Heart left ventricle (tissue), 16 donors: Measurements from ENCODE around the gene REEP3. TPM values are rescaled to one million over a fixed set of nuclear protein-coding genes. Genes with fewer than 3 reads are reported as not detected.

Experiments used
- ATAC-seq, 4 donors: fragments of 200-7000 bp; cut with Tn5 transposase; one replicate each; pipeline ENCODE4 v1.9.1; 2020 to 2022; ENCODE audit warnings: moderate library complexity in 4 of 4, mild to moderate bottlenecking in 3 of 4, moderate number of reproducible peaks in 1 of 4
- DNase-seq, 5 donors: peaks; one replicate each; pipeline ENCODE4 v3.0.0-alpha.2; 2020
- H3K27ac ChIP-seq, 12 donors: fragments of 200-600 bp; sonication (generic) in 4 of 12; one replicate each; pipeline versions ENCODE4 v1.5.0 to v1.8.0; 2016 to 2022; ENCODE audit warnings: mild to moderate bottlenecking in 2 of 12
- H3K27me3 ChIP-seq, 9 donors: fragments of 200-600 bp; sonication (generic) in 2 of 9; one replicate each; pipeline versions ENCODE4 v1.5.1 to v1.8.0; 2016 to 2022; ENCODE audit warnings: mild to moderate bottlenecking in 3 of 9
- H3K36me3 ChIP-seq, 9 donors: fragments of 200-600 bp; sonication (generic) in 2 of 9; one replicate each; pipeline versions ENCODE4 v1.5.0 to v1.8.0; 2018 to 2022; ENCODE audit warnings: mild to moderate bottlenecking in 2 of 9
- H3K4me1 ChIP-seq, 12 donors: fragments of 200-600 bp; sonication (generic) in 4 of 12; one replicate each; pipeline versions ENCODE4 v1.5.0 to v1.8.0; 2016 to 2022; ENCODE audit warnings: mild to moderate bottlenecking in 3 of 12
- H3K4me3 ChIP-seq, 12 donors: fragments of 200-600 bp; sonication (generic) in 4 of 12; one replicate each; pipeline versions ENCODE4 v1.5.0 to v1.8.0; 2017 to 2022; ENCODE audit warnings: mild to moderate bottlenecking in 9 of 12, moderate library complexity in 4 of 12
- H3K9me3 ChIP-seq, 12 donors: fragments of 200-600 bp; sonication (generic) in 4 of 12; one replicate each; pipeline versions ENCODE4 v1.5.0 to v1.8.0; 2016 to 2022; ENCODE audit warnings: mild to moderate bottlenecking in 1 of 12
- POLR2A ChIP-seq, 2 donors: fragments of 450-650 bp; IDR thresholded peaks; one replicate each; pipeline ENCODE4 v1.6.1; 2017; ENCODE audit warnings: antibody characterized with exemption in 2 of 2, mild to moderate bottlenecking in 2 of 2, moderate library complexity in 2 of 2
- WGBS, 4 donors: extraction: QIAGEN DNeasy Blood & Tissue Kit in 2 of 4; methylation state at CpG; one replicate each; pipeline versions ENCODE4 v1.1.5 to v1.1.7; 2013 to 2018; 5-methylcytosine and 5-hydroxymethylcytosine counted together
- intact Hi-C, 10 donors: fragments of 100-400 bp; cut with DNase I; formaldehyde crosslinking; loops; one replicate each; pipeline versions ENCODE4 v1.11.1 to v1.14.2; 2022
- polyA plus RNA-seq, 2 donors: library from polyadenylated mRNA; stranded (reverse); fragments of 200-250 nt; gene quantifications; one replicate each; pipeline ENCODE4 v1.2.3, GENCODE V29; 2013
- total RNA-seq, 9 donors: library from RNA; depleted of rRNA in 2 of 9; stranded (reverse); fragments of >200 nt in 2 of 9; fragmentation: NEBNext Ultra II Directional in 3 of 9; extraction: Animal tissue kit (Norgen Biotek cat#: 25700) in 3 of 9; gene quantifications; one replicate each; pipeline versions ENCODE4 v1.1.0 to v1.2.4, GENCODE V29; 2016 to 2023
- TF ChIP-seq, protein P1 (sequence below), 12 donors: fragments of 200-600 bp; sonication (generic) in 4 of 12; IDR thresholded peaks; one replicate each; pipeline versions ENCODE4 v1.5.0 to v1.8.0; 2018 to 2022; ENCODE audit warnings: antibody characterized with exemption in 12 of 12, mild to moderate bottlenecking in 5 of 12
- donor health status: ischemic (EF 13 %, LVEDD 7.1; RV severe dilation, severe dysfunction).
- donor health status: healthy with polysubstance abuse.
- donor health status: DM: no; HTN: yes; CAD: no.
- donor health status: DM: no; HTN: no; CAD: no.
- donor health status: ischemic (EF 25% LVEDD 6.9; RV normal size, moderate dysfunction).
- donor health status: ischemic (EF 25% LVEDD 5.7; RV mildly dilated, moderate dysfunction).
- donor health status: healthy.
- donor health status: DM: yes; HTN: yes; CAD: no.
- donor health status: ischemic (EF 35%, LVEDD 5.7; RV mildly dilated, moderate dysfunction).
- donor health status: nonischemic (EF 11% LVEDD 7.7; RV severe dilation, severe dysfunction).
- donor health status: DM: yes; HTN: yes; CAD: no.
- donor health status: PGD.
- donor health status: ischemic (EF 29% LVEDD 5.4; RV normal size, mild dysfunction).
- donor health status: nonischemic (EF 23%, LVEDD 6.1; RV moderate dilation, normal function).

The REEP3 gene
- total and polyA plus RNA-seq, 11 donors: 9.1 to 48.2 (median 21.9) TPM

DNA sequence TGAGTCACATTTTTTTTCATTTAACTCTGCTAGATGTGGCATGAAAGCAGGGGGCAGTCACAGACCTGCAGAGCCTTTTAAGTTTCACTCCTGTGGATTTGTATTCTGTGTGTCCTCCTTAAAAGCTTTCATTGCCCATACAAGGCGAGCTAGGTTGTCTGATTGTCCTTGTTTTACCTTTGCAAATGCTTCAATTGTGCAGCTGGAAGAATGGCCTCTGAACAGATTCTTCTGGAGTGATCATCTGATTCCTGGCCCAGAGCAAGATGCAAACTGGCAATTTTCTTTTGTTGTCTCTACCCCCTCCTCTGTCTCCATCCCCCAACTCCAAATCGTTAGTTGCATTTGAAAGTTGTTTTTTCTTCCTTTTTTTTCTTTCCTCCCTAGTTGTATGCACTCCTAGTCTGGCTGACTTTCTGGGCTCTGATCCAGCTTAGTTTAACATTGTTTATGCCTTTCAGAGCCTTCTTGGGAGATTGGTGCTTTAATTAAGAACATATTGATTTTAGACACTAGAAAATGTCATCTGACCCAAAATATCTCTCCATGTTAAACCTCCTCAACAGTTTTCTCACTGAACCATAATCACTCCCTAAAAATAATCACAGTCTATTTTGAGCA, 150.2 kb downstream of the REEP3 start:
- ATAC-seq (peak in 2 of 4 donors; percentile 9 to 43), DNase-seq (no peak)
- TF ChIP-seq, protein P1, sequence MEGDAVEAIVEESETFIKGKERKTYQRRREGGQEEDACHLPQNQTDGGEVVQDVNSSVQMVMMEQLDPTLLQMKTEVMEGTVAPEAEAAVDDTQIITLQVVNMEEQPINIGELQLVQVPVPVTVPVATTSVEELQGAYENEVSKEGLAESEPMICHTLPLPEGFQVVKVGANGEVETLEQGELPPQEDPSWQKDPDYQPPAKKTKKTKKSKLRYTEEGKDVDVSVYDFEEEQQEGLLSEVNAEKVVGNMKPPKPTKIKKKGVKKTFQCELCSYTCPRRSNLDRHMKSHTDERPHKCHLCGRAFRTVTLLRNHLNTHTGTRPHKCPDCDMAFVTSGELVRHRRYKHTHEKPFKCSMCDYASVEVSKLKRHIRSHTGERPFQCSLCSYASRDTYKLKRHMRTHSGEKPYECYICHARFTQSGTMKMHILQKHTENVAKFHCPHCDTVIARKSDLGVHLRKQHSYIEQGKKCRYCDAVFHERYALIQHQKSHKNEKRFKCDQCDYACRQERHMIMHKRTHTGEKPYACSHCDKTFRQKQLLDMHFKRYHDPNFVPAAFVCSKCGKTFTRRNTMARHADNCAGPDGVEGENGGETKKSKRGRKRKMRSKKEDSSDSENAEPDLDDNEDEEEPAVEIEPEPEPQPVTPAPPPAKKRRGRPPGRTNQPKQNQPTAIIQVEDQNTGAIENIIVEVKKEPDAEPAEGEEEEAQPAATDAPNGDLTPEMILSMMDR (IDR thresholded peaks at IDR 0.05): peak in 3 of 12 donors; percentile 12 to 24 (median 20)
- TF ChIP-seq POLR2A (IDR thresholded peaks at IDR 0.05): no peak
- WGBS, 4 donors: 26 to 34% (median 30%) methylated on average over 2 of the region's 2 CpGs
- Histone ChIP-seq H3K27me3 (no peaks in the 10 kb centered on the region), H3K36me3 (peaks cover 0 to 2% (median 0%) of the 10 kb centered on the region in 9 donors), H3K27ac (peak overlapping the region; percentile 37 to 86 (median 72)), H3K4me1 (peaks cover 11 to 58% (median 35%) of the 10 kb centered on the region in 12 donors), H3K4me3 (no peak overlapping the region), H3K9me3 (no peaks in the 10 kb centered on the region)
- intact Hi-C loops: loop anchor here in 8 of 10 donors (2.0 to 5.0 kb wide), 4 partner anchors 39 to 41 kb away; no protein-coding TSS in a partner anchor

DNA sequence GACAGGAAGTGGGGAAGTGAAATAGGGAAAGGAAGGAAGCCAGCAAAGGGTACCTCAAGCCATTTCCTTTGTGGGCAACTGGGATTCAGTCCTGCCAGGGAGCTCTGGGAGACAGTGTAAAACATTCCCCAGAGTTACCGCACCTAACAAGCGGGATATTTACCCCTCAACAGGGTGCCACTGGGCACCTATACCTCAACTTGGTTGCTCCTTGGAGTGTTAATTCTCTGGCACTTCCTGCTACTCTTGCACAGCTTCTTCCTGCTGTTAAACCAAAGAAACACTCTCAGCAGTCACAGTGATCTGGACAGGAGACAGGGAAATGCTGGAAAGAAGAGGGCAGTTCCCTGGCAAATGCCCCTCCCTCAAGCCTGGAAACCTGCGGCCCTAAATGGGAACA, 151.3 kb downstream of the REEP3 start:
- peak overlapping the region in 11 of 12 donors; percentile 37 to 86 (median 66) for H3K27ac ChIP-seq
- H3K27me3 ChIP-seq: no peaks in the 10 kb centered on the region
- H3K4me1 ChIP-seq: peaks cover 11 to 47% (median 30%) of the 10 kb centered on the region in 12 donors
- H3K9me3 ChIP-seq: no peaks in the 10 kb centered on the region
- DNase-seq (no peak), ATAC-seq (no peak)
- no peak overlapping the region for H3K4me3 ChIP-seq
- TF ChIP-seq, protein P1 (IDR thresholded peaks at IDR 0.05): no peak
- no peak for TF ChIP-seq POLR2A (IDR thresholded peaks at IDR 0.05)
- WGBS, 4 donors: 78 to 86% (median 81%) methylated on average over 3 of the region's 3 CpGs
- intact Hi-C loops: loop anchor here in 5 of 10 donors (5.0 kb wide), 2 partner anchors 40 kb away; no protein-coding TSS in a partner anchor
- H3K36me3 ChIP-seq: peaks cover 0 to 2% (median 0%) of the 10 kb centered on the region in 9 donors

DNA sequence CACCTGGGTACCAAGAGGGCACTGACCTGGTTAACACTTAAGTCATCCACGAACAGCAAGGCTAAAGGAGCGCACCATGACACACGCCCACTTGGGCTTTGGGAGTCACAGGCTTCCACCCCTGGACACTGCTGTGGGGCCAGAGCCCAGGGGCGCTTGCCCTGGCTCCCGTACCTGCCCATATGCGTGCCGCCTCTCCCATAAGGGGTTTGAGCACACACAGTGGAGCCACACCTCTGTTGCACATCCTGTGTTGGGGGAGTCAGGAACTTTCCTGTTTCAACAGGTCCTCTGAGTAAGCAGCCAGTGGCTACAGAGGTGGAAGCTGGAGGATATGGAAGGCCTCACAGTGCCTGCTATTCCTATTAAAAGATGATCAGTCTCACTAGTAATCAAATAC, 152.0 kb downstream of the REEP3 start:
- WGBS, 4 donors: 65 to 78% (median 71%) methylated on average over 7 of the region's 7 CpGs
- Histone ChIP-seq H3K36me3 (peaks cover 0 to 2% (median 0%) of the 10 kb centered on the region in 9 donors), H3K27me3 (no peaks in the 10 kb centered on the region), H3K4me3 (no peak overlapping the region), H3K4me1 (peaks cover 11 to 45% (median 29%) of the 10 kb centered on the region in 12 donors), H3K9me3 (no peaks in the 10 kb centered on the region), H3K27ac (peak overlapping the region in 9 of 12 donors; percentile 3 to 86 (median 66))
- intact Hi-C loops: loop anchor here in 5 of 10 donors (5.0 kb wide), 2 partner anchors 39 to 41 kb away; no protein-coding TSS in a partner anchor
- DNase-seq (peak in 1 of 5 donors; percentile 36), ATAC-seq (peak in 2 of 4 donors; percentile 33 to 38)
- no peak for TF ChIP-seq POLR2A (IDR thresholded peaks at IDR 0.05)
- TF ChIP-seq, protein P1 (IDR thresholded peaks at IDR 0.05): no peak

DNA sequence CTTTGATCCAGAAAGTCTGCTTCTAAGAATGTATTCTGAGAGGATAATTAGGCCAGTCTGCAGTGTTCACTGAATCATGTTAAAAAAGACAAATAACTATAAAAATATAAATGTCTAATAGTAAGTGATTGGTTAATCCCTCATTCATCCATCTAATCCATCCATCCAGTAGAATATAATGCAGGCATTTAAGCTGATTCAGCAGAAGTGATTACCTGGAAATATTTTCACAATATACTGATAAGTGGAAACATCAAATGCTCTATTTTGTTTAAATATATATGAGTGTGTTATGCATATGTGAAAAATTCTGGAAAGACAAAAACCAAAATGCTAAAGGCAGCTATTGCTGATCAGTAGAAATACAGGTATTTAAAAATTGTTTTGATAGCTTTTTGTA, 152.6 kb downstream of the REEP3 start:
- Histone ChIP-seq H3K27ac (no peak overlapping the region), H3K27me3 (no peaks in the 10 kb centered on the region), H3K4me3 (no peak overlapping the region), H3K9me3 (no peaks in the 10 kb centered on the region), H3K36me3 (peaks cover 0 to 2% (median 0%) of the 10 kb centered on the region in 9 donors), H3K4me1 (peaks cover 11 to 45% (median 29%) of the 10 kb centered on the region in 12 donors)
- DNase-seq (no peak), ATAC-seq (no peak)
- no peak for TF ChIP-seq POLR2A (IDR thresholded peaks at IDR 0.05)
- TF ChIP-seq, protein P1 (IDR thresholded peaks at IDR 0.05): no peak
- intact Hi-C loops: loop anchor here in 5 of 10 donors (5.0 kb wide), 2 partner anchors 38 to 42 kb away; no protein-coding TSS in a partner anchor
